WI38 (cell line): ENCODE data around the gene S100A6.

Experiments
- H3K4me3 ChIP-seq: 2 replicates; pipeline ENCODE4 v1.5.1; 2011; ENCODE audit warnings: low read depth, mild to moderate bottlenecking, control low read depth, low read length
- CTCF ChIP-seq: IDR thresholded peaks from 2 replicates; pipeline ENCODE4 v1.5.1; 2012; ENCODE audit warnings: low read depth, mild to moderate bottlenecking, control low read depth, low read length

S100A6 gene

GRCh38 chr1:153561466-153561985, 25.7 kb upstream of the S100A6 start:
- TF ChIP-seq CTCF: no peak
- H3K4me3 ChIP-seq: no peak overlapping the region

GRCh38 chr1:153560771-153561465, 25.1 kb upstream of the S100A6 start:
- no peak for TF ChIP-seq CTCF
- H3K4me3 ChIP-seq: no peak overlapping the region

- no peak for TF ChIP-seq CTCF
Measured at GRCh38 chr1:153560241-153560640, 24.4 kb upstream of the S100A6 start.

GRCh38 chr1:153557877-153558276, 22.1 kb upstream of the S100A6 start:
- no peak overlapping the region for H3K4me3 ChIP-seq
- TF ChIP-seq CTCF: no peak

More at GRCh38 chr1:153560241-153560640, 24.4 kb upstream of the S100A6 start:
- no peak overlapping the region for H3K4me3 ChIP-seq

- no peak for TF ChIP-seq CTCF
- no peak overlapping the region for H3K4me3 ChIP-seq
Measured at GRCh38 chr1:153556348-153556747, 20.6 kb upstream of the S100A6 start.

GRCh38 chr1:153553830-153554541, 18.2 kb upstream of the S100A6 start:
- TF ChIP-seq CTCF: no peak
- no peak overlapping the region for H3K4me3 ChIP-seq

GRCh38 chr1:153553096-153553495, 17.3 kb upstream of the S100A6 start:
- TF ChIP-seq CTCF: no peak
- no peak overlapping the region for H3K4me3 ChIP-seq
